Suprapubic skin (tissue), 4 donors: ENCODE measurements around the gene NES.

Experiments
- EP300 ChIP-seq: sonication (generic); formaldehyde crosslinking; IDR thresholded peaks from one replicate; pipeline ENCODE4 v1.6.1; 2017; ENCODE audit warnings: antibody characterized with exemption
- POLR2A ChIP-seq, 2 donors: fragments of 450-650 bp; IDR thresholded peaks; one replicate each; pipeline ENCODE4 v1.6.1; 2017; ENCODE audit warnings: antibody characterized with exemption in 2 of 2, mild to moderate bottlenecking in 2 of 2, moderate library complexity in 2 of 2
- POLR2AphosphoS5 ChIP-seq, 3 donors: sonication (generic); formaldehyde crosslinking; IDR thresholded peaks; one replicate each; pipeline ENCODE4 v1.6.1; 2017; ENCODE audit warnings: antibody characterized with exemption in 3 of 3
- TF ChIP-seq, protein P1 (sequence below), 2 donors: fragments of 200-600 bp in 1 of 2; fragments of 450-650 bp in 1 of 2; sonication (generic) in 1 of 2; IDR thresholded peaks; one replicate each; pipeline ENCODE4 v1.5.1; 2016 to 2019; ENCODE audit warnings: antibody characterized with exemption in 2 of 2, mild to moderate bottlenecking in 1 of 2, moderate library complexity in 1 of 2

DNA sequence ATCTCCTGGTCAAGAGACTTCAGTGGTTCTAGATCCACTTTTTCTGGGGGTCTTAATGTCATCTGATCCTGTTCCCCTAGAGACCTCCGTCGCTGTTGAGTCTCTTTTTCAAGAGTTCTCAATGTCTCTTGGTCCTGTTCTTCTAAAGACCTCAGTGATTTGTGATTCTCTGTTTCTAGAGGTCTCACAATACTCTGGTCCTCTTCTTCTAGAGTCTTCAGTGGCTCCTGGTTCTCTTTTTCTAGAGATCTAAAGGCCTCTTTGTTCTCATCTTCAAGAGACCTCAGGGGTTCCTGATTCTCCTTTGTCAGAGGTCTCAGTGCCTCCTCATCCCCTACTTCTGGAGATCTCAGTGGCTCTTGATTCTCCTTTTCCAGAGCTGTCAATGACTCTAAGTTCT is 5.4 kb downstream of the NES start:
- TF ChIP-seq POLR2AphosphoS5 (IDR thresholded peaks at IDR 0.05) = no peak
- TF ChIP-seq, protein P1, sequence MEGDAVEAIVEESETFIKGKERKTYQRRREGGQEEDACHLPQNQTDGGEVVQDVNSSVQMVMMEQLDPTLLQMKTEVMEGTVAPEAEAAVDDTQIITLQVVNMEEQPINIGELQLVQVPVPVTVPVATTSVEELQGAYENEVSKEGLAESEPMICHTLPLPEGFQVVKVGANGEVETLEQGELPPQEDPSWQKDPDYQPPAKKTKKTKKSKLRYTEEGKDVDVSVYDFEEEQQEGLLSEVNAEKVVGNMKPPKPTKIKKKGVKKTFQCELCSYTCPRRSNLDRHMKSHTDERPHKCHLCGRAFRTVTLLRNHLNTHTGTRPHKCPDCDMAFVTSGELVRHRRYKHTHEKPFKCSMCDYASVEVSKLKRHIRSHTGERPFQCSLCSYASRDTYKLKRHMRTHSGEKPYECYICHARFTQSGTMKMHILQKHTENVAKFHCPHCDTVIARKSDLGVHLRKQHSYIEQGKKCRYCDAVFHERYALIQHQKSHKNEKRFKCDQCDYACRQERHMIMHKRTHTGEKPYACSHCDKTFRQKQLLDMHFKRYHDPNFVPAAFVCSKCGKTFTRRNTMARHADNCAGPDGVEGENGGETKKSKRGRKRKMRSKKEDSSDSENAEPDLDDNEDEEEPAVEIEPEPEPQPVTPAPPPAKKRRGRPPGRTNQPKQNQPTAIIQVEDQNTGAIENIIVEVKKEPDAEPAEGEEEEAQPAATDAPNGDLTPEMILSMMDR (IDR thresholded peaks at IDR 0.05) = no peak
- TF ChIP-seq POLR2A (IDR thresholded peaks at IDR 0.05) = no peak
- no peak for TF ChIP-seq EP300
